Fibroblast of the aortic adventitia (primary cell): ENCODE results near the gene GTF2A1L. TPM values are rescaled to one million over a fixed set of nuclear protein-coding genes. Genes with fewer than 3 reads are reported as not detected.

Experiments
- DNase-seq: peaks from one replicate; pipeline ENCODE4 v3.0.0-alpha.2; 2010; ENCODE audit warnings: low read depth
- H3K4me3 ChIP-seq: 2 replicates; pipeline ENCODE4 v1.5.1; 2011; ENCODE audit warnings: low read depth, mild to moderate bottlenecking, control low read depth, low read length, moderate library complexity
- CTCF ChIP-seq: IDR thresholded peaks from 2 replicates; pipeline ENCODE4 v1.5.1; 2011; ENCODE audit warnings: mild to moderate bottlenecking, low read length, control low read depth, inconsistent platforms; ENCODE audit not compliant: insufficient read depth
- total RNA-seq: library from RNA; depleted of rRNA; stranded (reverse); fragments of >200 nt; gene quantifications from 2 replicates; pipeline ENCODE4 v1.2.3, GENCODE V29; 2012; ENCODE audit warnings: low replicate concordance

Gene GTF2A1L
- total RNA-seq, 1 donor = 5.0 TPM

- no peak for TF ChIP-seq CTCF
- no peak overlapping the region for H3K4me3 ChIP-seq
- DNase-seq = no peak
Observed at GRCh38 chr2:48673581-48673980, 55.9 kb downstream of the GTF2A1L start.

- H3K4me3 ChIP-seq = no peak overlapping the region
- DNase-seq = no peak
- no peak for TF ChIP-seq CTCF
Observed at GRCh38 chr2:48674933-48675332, 57.3 kb downstream of the GTF2A1L start.

- DNase-seq = no peak
- H3K4me3 ChIP-seq = no peak overlapping the region
- TF ChIP-seq CTCF = no peak
Observed at GRCh38 chr2:48677450-48677849, 59.8 kb downstream of the GTF2A1L start.

- H3K4me3 ChIP-seq = no peak overlapping the region
- TF ChIP-seq CTCF = no peak
- no peak for DNase-seq
Observed at GRCh38 chr2:48685126-48685525, 67.5 kb downstream of the GTF2A1L start.

- TF ChIP-seq CTCF = no peak
- H3K4me3 ChIP-seq = no peak overlapping the region
Observed at GRCh38 chr2:48691935-48692691, 74.5 kb downstream of the GTF2A1L start.

GRCh38 chr2:48693066-48693465, 75.4 kb downstream of the GTF2A1L start:
- no peak for TF ChIP-seq CTCF
- DNase-seq = no peak
- H3K4me3 ChIP-seq = no peak overlapping the region

More at GRCh38 chr2:48691935-48692691, 74.5 kb downstream of the GTF2A1L start:
- DNase-seq = no peak

GRCh38 chr2:48693645-48694044, 76.0 kb downstream of the GTF2A1L start:
- H3K4me3 ChIP-seq = no peak overlapping the region
- DNase-seq = no peak
- TF ChIP-seq CTCF = no peak
